SJCRH30 (cell line): ENCODE measurements around the gene NRSN2. TPM values are rescaled to one million over a fixed set of nuclear protein-coding genes. Genes with fewer than 3 reads are reported as not detected.

Source experiments
- DNase-seq, 2 experiments: peaks; one replicate each; pipeline ENCODE4 v3.0.0-alpha.2; 2015 to 2020
- H3K27ac ChIP-seq: fragments of 250-450 bp; sonication (Bioruptor Pico); 2 replicates; pipeline ENCODE4 v1.5.1; 2020; ENCODE audit warnings: mild to moderate bottlenecking, moderate library complexity
- H3K27me3 ChIP-seq: fragments of 250-450 bp; sonication (Bioruptor Pico); 2 replicates; pipeline ENCODE4 v1.5.1; 2020; ENCODE audit warnings: mild to moderate bottlenecking, moderate library complexity
- H3K36me3 ChIP-seq: fragments of 250-450 bp; sonication (Bioruptor Pico); 2 replicates; pipeline ENCODE4 v1.5.1; 2020; ENCODE audit warnings: mild to moderate bottlenecking, moderate library complexity
- H3K4me1 ChIP-seq: fragments of 250-450 bp; sonication (Bioruptor Pico); 2 replicates; pipeline ENCODE4 v1.5.1; 2020; ENCODE audit warnings: mild to moderate bottlenecking, moderate library complexity
- H3K4me3 ChIP-seq: fragments of 250-450 bp; sonication (Bioruptor Pico); 2 replicates; pipeline ENCODE4 v1.5.1; 2020; ENCODE audit warnings: mild to moderate bottlenecking, moderate library complexity
- H3K9me3 ChIP-seq: fragments of 250-450 bp; sonication (Bioruptor Pico); replicated peaks from 2 replicates; pipeline ENCODE4 v1.5.1; 2020; ENCODE audit warnings: mild to moderate bottlenecking, moderate library complexity
- total RNA-seq: library from RNA; depleted of rRNA; stranded (reverse); fragments of >200 nt; shearing (Covaris generic); gene quantifications from 2 replicates; pipeline ENCODE4 v1.2.3, GENCODE V29; 2014; rRNA removed

Gene NRSN2
- total RNA-seq, 1 experiment from 2014 or later: 14.9 TPM

GRCh38 chr20:401682-402495 lies 55.0 kb downstream of the NRSN2 start:
- Histone ChIP-seq H3K27me3 (no peaks in the 10 kb centered on the region), H3K36me3 (no peaks in the 10 kb centered on the region), H3K9me3 (no peaks in the 10 kb centered on the region), H3K4me1 (peaks cover 11% of the 10 kb centered on the region), H3K4me3 (no peak overlapping the region), H3K27ac (no peak overlapping the region)
- DNase-seq: no peak

GRCh38 chr20:402496-402885 lies 55.6 kb downstream of the NRSN2 start:
- Histone ChIP-seq H3K4me1 (peaks cover 11% of the 10 kb centered on the region), H3K4me3 (no peak overlapping the region), H3K27me3 (no peaks in the 10 kb centered on the region), H3K36me3 (no peaks in the 10 kb centered on the region), H3K9me3 (no peaks in the 10 kb centered on the region), H3K27ac (no peak overlapping the region)
- no peak for DNase-seq

- Histone ChIP-seq H3K27me3 (no peaks in the 10 kb centered on the region), H3K9me3 (no peaks in the 10 kb centered on the region), H3K4me1 (peaks cover 11% of the 10 kb centered on the region), H3K4me3 (no peak overlapping the region), H3K36me3 (no peaks in the 10 kb centered on the region), H3K27ac (no peak overlapping the region)
- no peak for DNase-seq
Observed at GRCh38 chr20:402898-403581, 56.1 kb downstream of the NRSN2 start.

GRCh38 chr20:403582-403957 lies 56.7 kb downstream of the NRSN2 start:
- no peaks in the 10 kb centered on the region for H3K27me3 ChIP-seq
- DNase-seq: no peak
- no peak overlapping the region for H3K4me3 ChIP-seq
- H3K27ac ChIP-seq: no peak overlapping the region
- peaks cover 11% of the 10 kb centered on the region for H3K4me1 ChIP-seq
- no peaks in the 10 kb centered on the region for H3K36me3 ChIP-seq
- H3K9me3 ChIP-seq: no peaks in the 10 kb centered on the region

GRCh38 chr20:404088-404487 lies 57.2 kb downstream of the NRSN2 start:
- Histone ChIP-seq H3K27me3 (no peaks in the 10 kb centered on the region), H3K9me3 (no peaks in the 10 kb centered on the region), H3K27ac (no peak overlapping the region), H3K4me3 (no peak overlapping the region), H3K4me1 (peaks cover 11% of the 10 kb centered on the region), H3K36me3 (no peaks in the 10 kb centered on the region)
- DNase-seq: no peak

Other genes starting within 250 kb of the NRSN2 start
- gene DEFB126, start 204.5 kb upstream of the NRSN2 start, total RNA-seq: not detected in 2 replicates
- not detected in 2 replicates for gene DEFB127, start 189.7 kb upstream of the NRSN2 start, total RNA-seq
- not detected in 2 replicates for gene DEFB128, start 157.4 kb upstream of the NRSN2 start, total RNA-seq
- not detected in 2 replicates for gene DEFB129, start 119.9 kb upstream of the NRSN2 start, total RNA-seq
- gene DEFB132, start 89.4 kb upstream of the NRSN2 start, total RNA-seq: not detected in 2 replicates
- gene C20orf96, start 56.4 kb upstream of the NRSN2 start, total RNA-seq: 1.5 and 2.3 TPM in 2 replicates
- 44.8 and 46.5 TPM in 2 replicates for gene ZCCHC3, start 49.5 kb upstream of the NRSN2 start, total RNA-seq
- 12.7 TPM in 2 replicates for gene SOX12, start 21.6 kb upstream of the NRSN2 start, total RNA-seq
- gene TRIB3, start 33.6 kb downstream of the NRSN2 start, total RNA-seq: 11.3 and 12.4 TPM in 2 replicates
- 26.1 and 28.5 TPM in 2 replicates for gene RBCK1, start 61.2 kb downstream of the NRSN2 start, total RNA-seq
- gene TBC1D20, start 115.4 kb downstream of the NRSN2 start, total RNA-seq: 31.8 and 33.0 TPM in 2 replicates
- gene CSNK2A1, start 196.7 kb downstream of the NRSN2 start, total RNA-seq: 167 and 200 TPM in 2 replicates